Measurements from ENCODE around the gene MAST3.

The MAST3 gene

DNA sequence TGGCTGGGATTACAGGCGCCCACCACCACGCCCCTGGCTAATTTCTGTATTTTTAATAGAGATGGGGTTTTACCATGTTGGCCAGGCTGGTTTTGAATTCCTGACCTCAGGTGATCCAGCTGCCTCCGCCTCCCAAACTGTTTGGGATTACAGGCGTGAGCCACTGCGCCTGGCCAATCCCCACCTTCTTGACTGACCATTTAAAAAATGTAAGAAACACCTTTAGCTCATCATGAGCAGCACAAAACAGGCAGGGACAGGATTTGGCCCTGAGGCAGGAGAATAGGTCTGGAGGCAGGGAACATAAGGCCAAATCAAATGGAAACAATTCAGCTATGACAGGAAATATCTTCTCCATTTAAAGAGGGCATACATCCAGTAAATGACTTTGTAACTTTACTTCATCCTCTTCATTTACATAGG is 94.1 kb downstream of the MAST3 start:
- H4K20me1 ChIP-seq (ENCODE audit: insufficient read depth, low read length, poor library complexity, severe bottlenecking), result peaks cover 7% of the 10 kb centered on the region
- TF ChIP-seq EZH2phosphoT487 (IDR thresholded peaks at IDR 0.05; ENCODE audit: borderline replicate concordance), result no peak
- TF ChIP-seq, protein P1, sequence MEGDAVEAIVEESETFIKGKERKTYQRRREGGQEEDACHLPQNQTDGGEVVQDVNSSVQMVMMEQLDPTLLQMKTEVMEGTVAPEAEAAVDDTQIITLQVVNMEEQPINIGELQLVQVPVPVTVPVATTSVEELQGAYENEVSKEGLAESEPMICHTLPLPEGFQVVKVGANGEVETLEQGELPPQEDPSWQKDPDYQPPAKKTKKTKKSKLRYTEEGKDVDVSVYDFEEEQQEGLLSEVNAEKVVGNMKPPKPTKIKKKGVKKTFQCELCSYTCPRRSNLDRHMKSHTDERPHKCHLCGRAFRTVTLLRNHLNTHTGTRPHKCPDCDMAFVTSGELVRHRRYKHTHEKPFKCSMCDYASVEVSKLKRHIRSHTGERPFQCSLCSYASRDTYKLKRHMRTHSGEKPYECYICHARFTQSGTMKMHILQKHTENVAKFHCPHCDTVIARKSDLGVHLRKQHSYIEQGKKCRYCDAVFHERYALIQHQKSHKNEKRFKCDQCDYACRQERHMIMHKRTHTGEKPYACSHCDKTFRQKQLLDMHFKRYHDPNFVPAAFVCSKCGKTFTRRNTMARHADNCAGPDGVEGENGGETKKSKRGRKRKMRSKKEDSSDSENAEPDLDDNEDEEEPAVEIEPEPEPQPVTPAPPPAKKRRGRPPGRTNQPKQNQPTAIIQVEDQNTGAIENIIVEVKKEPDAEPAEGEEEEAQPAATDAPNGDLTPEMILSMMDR (conservative IDR thresholded peaks at IDR 0.05; ENCODE audit: low read length), result no peak
- peaks cover 2% of the 10 kb centered on the region; the same call in 1 of the 2 replicates for H3K36me3 ChIP-seq (ENCODE audit: insufficient read depth, low read length)
- no peak overlapping the region for H2AFZ ChIP-seq (ENCODE audit: low read length)
- peak overlapping the region; percentile 67 for H3K9ac ChIP-seq (ENCODE audit: low read depth, low read length, poor library complexity, severe bottlenecking)
- peak overlapping the region; percentile 76 for H3K4me3 ChIP-seq (ENCODE audit: low read length, poor library complexity, severe bottlenecking)
- H3K27me3 ChIP-seq (ENCODE audit: insufficient read depth, low read length, poor library complexity, severe bottlenecking), result no peaks in the 10 kb centered on the region
- H3K9me3 ChIP-seq (ENCODE audit: insufficient read depth, low read depth, low read length), result no peaks in the 10 kb centered on the region
- H3K4me2 ChIP-seq (ENCODE audit: low read depth, low read length, poor library complexity, severe bottlenecking), result peak overlapping the region; percentile 93
- peaks cover 12% of the 10 kb centered on the region for H3K79me2 ChIP-seq (ENCODE audit: insufficient read depth, low read length)
- 0 out of 2 replicates have a peak, but pooled peaks cover 7% of the 10 kb centered on the region for H3F3A ChIP-seq (ENCODE audit: low read depth)
- H3K4me1 ChIP-seq (ENCODE audit: insufficient read depth, low read length, poor library complexity, severe bottlenecking), result peaks cover 17% of the 10 kb centered on the region
- H3K9me2 ChIP-seq (replicated peaks; ENCODE audit: low read depth, low read length), result no peaks in the 10 kb centered on the region

DNA sequence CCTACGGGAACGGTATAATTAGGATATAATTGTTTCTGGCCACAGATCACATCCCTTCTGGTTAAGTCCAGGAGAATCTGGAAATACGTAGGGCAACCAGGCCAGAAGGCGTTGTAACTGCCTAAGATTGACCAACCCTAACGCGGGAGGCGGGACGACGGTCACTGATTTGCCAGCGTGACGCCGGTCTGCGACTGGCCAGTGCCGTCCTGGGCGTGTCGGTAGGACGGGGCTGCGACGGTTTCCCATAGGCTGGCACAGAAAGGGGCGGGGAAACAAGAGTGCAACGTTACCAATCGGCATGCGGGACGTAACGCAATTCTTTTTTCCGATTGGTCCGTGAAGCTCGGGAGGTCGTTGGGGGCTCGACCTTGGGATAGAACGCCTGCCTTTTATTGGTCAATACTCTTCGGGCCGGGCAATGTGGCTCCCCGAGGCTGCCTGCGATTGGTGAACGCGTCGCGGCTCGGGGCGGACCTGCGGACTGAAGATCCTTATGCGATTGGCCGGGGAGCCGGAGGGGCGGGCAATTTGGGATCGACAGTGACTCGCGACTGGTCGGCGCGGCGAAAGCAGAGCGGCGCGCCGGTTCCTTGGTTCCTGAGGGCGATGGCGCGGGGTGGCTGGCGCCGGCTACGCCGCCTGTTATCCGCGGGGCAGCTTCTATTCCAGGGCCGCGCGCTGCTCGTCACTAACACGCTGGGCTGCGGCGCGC is 95.3 kb downstream of the MAST3 start, which contains the start of gene MPV17L2:
MPV17L2 (plus strand) TSS at position 546 of the 715 bp plus-strand sequence; CDS start at position 610, 64 bp downstream.
- Histone ChIP-seq H4K20me1 (ENCODE audit: insufficient read depth, low read length, poor library complexity, severe bottlenecking) (peaks cover 7% of the 10 kb centered on the region), H3K27me3 (ENCODE audit: insufficient read depth, low read length, poor library complexity, severe bottlenecking) (no peaks in the 10 kb centered on the region), H3K4me1 (ENCODE audit: insufficient read depth, low read length, poor library complexity, severe bottlenecking) (peaks cover 17% of the 10 kb centered on the region), H3K9me3 (ENCODE audit: insufficient read depth, low read depth, low read length) (no peaks in the 10 kb centered on the region), H3K9me2 (replicated peaks; ENCODE audit: low read depth, low read length) (no peaks in the 10 kb centered on the region), H3K36me3 (ENCODE audit: insufficient read depth, low read length) (peaks cover 2% of the 10 kb centered on the region; the same call in 1 of the 2 replicates), H3K4me2 (ENCODE audit: low read depth, low read length, poor library complexity, severe bottlenecking) (peak within 1 kb of the TSS; percentile 93), H3F3A (ENCODE audit: low read depth) (0 out of 2 replicates have a peak, but pooled peaks cover 7% of the 10 kb centered on the region), H2AFZ (ENCODE audit: low read length) (peak within 1 kb of the TSS; percentile 82), H3K79me2 (ENCODE audit: insufficient read depth, low read length) (peaks cover 12% of the 10 kb centered on the region), H3K4me3 (ENCODE audit: low read length, poor library complexity, severe bottlenecking) (peak within 1 kb of the TSS; percentile 90), H3K9ac (ENCODE audit: low read depth, low read length, poor library complexity, severe bottlenecking) (peak within 1 kb of the TSS; percentile 84)
- TF ChIP-seq EZH2phosphoT487 (IDR thresholded peaks at IDR 0.05; ENCODE audit: borderline replicate concordance), result no peak
- TF ChIP-seq, protein P1 (conservative IDR thresholded peaks at IDR 0.05; ENCODE audit: low read length), result no peak

DNA sequence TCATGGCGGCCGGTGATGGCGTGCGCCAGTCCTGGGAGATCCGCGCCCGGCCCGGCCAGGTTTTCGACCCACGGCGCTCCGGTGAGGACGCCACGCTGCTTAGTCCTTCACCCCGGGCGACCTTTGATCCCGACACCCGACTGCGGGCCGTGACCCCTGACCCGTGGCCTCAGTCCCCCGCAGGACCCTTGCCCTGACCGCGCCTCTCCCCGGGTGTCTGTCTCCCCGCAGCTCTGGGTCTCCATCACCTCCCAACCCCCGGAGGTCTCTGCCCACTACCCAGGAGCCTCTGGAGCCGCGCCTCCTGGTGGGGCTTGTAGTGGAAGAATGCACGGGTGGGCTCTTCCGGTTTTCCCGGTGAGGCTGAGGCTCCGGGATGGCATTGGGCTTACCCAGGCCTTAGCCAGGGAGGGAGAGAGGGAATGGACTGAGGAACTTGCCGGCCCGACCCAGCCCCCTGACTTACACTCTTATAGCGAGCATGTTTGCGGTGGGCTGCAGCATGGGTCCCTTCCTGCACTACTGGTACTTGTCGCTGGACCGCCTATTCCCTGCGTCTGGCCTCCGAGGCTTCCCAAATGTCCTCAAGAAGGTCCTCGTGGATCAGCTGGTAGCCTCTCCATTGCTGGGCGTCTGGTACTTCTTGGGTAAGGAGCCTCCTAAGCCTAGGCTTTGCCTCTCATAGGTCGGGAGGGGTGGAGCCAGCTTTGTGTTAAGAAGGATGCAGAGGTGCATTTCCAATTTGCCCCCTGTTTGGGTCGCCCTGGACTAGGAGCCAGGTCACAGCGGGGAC is 96.0 kb downstream of the MAST3 start:
- Histone ChIP-seq H3K9me2 (replicated peaks; ENCODE audit: low read depth, low read length) (no peaks in the 10 kb centered on the region), H3K4me2 (ENCODE audit: low read depth, low read length, poor library complexity, severe bottlenecking) (peak overlapping the region; percentile 88), H3K9me3 (ENCODE audit: insufficient read depth, low read depth, low read length) (no peaks in the 10 kb centered on the region), H3K79me2 (ENCODE audit: insufficient read depth, low read length) (peaks cover 12% of the 10 kb centered on the region), H3K27me3 (ENCODE audit: insufficient read depth, low read length, poor library complexity, severe bottlenecking) (no peaks in the 10 kb centered on the region), H2AFZ (ENCODE audit: low read length) (peak overlapping the region; percentile 59), H4K20me1 (ENCODE audit: insufficient read depth, low read length, poor library complexity, severe bottlenecking) (peaks cover 7% of the 10 kb centered on the region), H3K9ac (ENCODE audit: low read depth, low read length, poor library complexity, severe bottlenecking) (peak overlapping the region; percentile 84), H3K36me3 (ENCODE audit: insufficient read depth, low read length) (peaks cover 2% of the 10 kb centered on the region; the same call in 1 of the 2 replicates), H3F3A (ENCODE audit: low read depth) (0 out of 2 replicates have a peak, but pooled peaks cover 7% of the 10 kb centered on the region), H3K4me3 (ENCODE audit: low read length, poor library complexity, severe bottlenecking) (peak overlapping the region; percentile 90), H3K4me1 (ENCODE audit: insufficient read depth, low read length, poor library complexity, severe bottlenecking) (peaks cover 17% of the 10 kb centered on the region)
- TF ChIP-seq, protein P1 (conservative IDR thresholded peaks at IDR 0.05; ENCODE audit: low read length), result no peak
- no peak for TF ChIP-seq EZH2phosphoT487 (IDR thresholded peaks at IDR 0.05; ENCODE audit: borderline replicate concordance)
